ENCODE measurements around the gene NUP50.

The NUP50 gene

DNA sequence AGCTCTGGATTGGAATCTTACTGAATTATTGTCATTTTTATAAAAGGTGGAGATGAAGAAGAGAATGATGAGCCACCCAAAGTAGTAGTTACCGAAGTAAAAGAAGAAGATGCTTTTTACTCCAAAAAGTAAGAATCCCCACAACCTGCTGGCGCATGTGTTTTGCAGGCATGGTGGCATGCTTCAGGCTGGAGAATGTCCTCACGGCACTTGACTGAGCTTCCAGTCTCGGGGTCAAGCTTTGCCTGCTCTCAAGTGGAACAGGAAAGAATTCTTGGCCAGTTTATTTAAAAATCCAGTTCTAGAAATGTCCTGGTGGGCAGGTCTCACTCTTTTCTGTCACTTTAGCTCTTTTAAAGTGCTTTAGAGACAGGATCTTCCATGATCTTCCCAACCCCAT, 17.5 kb downstream of the NUP50 start:
- DNase-seq (ENCODE audit: low read depth): no peak
- no peak overlapping the region for H3K4me3 ChIP-seq (ENCODE audit: low read depth, low read length)
- in situ Hi-C loops (cut with HindIII; ENCODE audit: low sequenced_read_pairs): no loop called here
- TF ChIP-seq, protein P1, sequence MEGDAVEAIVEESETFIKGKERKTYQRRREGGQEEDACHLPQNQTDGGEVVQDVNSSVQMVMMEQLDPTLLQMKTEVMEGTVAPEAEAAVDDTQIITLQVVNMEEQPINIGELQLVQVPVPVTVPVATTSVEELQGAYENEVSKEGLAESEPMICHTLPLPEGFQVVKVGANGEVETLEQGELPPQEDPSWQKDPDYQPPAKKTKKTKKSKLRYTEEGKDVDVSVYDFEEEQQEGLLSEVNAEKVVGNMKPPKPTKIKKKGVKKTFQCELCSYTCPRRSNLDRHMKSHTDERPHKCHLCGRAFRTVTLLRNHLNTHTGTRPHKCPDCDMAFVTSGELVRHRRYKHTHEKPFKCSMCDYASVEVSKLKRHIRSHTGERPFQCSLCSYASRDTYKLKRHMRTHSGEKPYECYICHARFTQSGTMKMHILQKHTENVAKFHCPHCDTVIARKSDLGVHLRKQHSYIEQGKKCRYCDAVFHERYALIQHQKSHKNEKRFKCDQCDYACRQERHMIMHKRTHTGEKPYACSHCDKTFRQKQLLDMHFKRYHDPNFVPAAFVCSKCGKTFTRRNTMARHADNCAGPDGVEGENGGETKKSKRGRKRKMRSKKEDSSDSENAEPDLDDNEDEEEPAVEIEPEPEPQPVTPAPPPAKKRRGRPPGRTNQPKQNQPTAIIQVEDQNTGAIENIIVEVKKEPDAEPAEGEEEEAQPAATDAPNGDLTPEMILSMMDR (IDR thresholded peaks at IDR 0.05; ENCODE audit: low read depth, low read length, missing control alignments): no peak

DNA sequence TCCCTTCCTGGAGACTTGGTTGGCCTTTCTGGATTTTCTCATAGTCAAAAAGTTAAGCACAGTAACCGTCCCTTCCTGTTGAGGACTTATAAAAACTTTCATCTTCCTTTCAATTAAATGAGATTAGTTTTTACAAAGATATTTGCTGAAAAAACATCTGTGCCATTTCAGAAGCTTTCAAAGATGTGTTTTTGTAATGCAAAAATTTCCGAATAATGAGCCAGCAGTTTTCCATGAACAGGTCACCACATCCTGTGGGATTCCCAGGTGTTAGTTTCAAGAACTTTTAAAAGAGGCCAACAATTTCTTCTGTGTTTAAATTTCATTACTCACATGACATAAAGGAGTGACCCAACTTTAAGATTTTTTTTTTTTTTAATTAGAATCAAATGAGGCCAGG, 18.0 kb downstream of the NUP50 start:
- in situ Hi-C loops (cut with HindIII; ENCODE audit: low sequenced_read_pairs): no loop called here
- no peak overlapping the region for H3K4me3 ChIP-seq (ENCODE audit: low read depth, low read length)
- no peak for DNase-seq (ENCODE audit: low read depth)
- TF ChIP-seq, protein P1 (IDR thresholded peaks at IDR 0.05; ENCODE audit: low read depth, low read length, missing control alignments): no peak

DNA sequence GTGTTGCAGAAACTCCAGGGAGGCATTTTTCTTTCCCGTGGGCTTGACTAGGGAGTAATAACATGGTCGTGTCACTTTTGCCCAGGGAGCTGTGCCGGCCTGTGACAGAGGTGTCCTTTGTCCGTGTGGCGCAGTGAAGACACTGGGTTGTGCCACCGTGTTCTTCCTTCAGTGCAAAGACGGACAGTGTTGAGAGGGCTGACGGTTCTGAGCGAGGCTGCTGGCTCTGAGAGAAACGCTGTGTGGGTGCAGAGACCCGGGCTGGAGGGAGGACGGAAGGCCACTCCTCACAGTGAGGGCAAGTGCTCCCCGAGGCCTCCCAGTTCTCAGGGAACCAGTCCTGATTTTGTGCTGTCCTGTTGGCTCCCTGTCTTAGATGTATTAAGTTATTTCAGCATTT, 20.2 kb downstream of the NUP50 start:
- no peak overlapping the region for H3K4me3 ChIP-seq (ENCODE audit: low read depth, low read length)
- no peak for DNase-seq (ENCODE audit: low read depth)
- TF ChIP-seq, protein P1 (IDR thresholded peaks at IDR 0.05; ENCODE audit: low read depth, low read length, missing control alignments): no peak
- in situ Hi-C loops (cut with HindIII; ENCODE audit: low sequenced_read_pairs): no loop called here

DNA sequence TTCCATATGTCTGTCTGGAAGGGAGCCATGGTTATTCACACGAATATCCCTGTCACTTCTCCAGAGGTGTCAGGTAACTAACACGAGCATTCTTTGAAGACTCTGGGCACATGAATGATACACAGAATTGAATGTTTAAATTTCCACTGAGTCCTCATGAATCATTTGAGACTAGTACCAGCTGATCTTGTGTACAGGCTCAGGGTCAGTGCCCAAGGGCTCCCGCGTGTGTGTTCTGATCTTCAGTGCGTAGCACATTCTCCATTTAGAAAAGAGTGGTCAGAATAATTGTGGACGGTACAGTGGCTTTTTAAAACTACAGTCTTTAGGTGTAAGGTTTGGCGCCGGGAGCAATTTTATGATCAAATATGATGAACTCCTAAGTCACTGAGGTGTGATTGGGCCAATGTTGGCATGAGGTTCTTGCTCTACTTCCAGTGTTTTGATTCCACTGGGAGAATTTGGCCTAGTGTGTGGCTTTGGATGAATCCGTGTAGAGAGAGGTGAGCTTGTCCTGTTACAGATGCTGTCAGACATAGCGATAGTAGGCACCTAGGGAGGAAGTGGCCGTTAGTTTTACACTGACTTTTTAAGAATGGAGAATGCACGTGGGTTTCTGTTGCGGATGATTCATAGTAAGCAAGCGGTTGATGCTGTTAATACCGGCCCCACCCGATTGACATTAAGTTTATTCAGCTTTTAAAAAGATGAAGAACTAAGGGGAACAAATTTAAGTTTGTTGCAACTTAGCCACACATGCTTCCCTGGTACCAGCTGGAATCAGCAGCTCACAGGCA, 22.2 kb downstream of the NUP50 start:
- TF ChIP-seq, protein P1 (IDR thresholded peaks at IDR 0.05; ENCODE audit: low read depth, low read length, missing control alignments): no peak
- in situ Hi-C loops (cut with HindIII; ENCODE audit: low sequenced_read_pairs): no loop called here
- no peak overlapping the region for H3K4me3 ChIP-seq (ENCODE audit: low read depth, low read length)
- no peak for DNase-seq (ENCODE audit: low read depth)

DNA sequence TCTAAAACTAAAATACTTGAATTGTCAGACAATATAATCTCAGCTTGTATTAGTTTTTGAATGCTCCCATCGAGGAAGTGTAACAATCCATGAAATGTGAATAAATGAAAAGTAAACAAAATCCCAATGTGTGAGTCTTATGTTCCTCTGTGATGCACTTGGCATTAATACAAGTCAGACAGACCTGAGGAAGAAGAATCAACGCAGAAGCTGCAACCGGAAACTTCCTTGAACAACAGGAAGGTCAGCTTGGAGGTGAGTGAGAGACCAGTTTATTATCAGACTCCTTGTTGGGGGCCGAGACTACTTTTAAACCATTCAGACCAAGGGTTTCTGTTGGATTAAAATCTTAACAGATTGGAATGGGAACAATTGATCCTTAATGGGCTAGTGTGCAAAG, 24.2 kb downstream of the NUP50 start:
- TF ChIP-seq, protein P1 (IDR thresholded peaks at IDR 0.05; ENCODE audit: low read depth, low read length, missing control alignments): no peak
- no peak for DNase-seq (ENCODE audit: low read depth)
- no peak overlapping the region for H3K4me3 ChIP-seq (ENCODE audit: low read depth, low read length)
- in situ Hi-C loops (cut with HindIII; ENCODE audit: low sequenced_read_pairs): no loop called here

DNA sequence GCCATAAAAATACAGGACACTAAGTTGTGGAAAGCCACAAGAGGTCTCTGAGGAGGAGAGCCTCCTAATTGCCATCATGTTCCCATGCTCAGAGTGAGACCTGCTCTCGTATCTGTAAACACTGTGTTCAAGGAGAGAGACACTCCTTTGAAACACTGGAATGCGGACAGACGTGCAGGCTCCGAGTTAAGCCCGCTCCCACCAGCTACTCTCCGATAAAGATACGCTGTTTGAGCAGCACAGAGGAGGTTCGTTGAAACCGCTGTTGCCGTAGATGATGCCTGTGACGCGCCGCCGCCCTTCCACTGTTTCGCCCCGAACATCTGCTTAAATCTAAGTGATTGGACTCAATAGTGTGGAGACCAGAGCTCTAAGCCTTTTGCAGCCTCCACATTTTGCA, 25.1 kb downstream of the NUP50 start:
- TF ChIP-seq, protein P1 (IDR thresholded peaks at IDR 0.05; ENCODE audit: low read depth, low read length, missing control alignments): no peak
- in situ Hi-C loops (cut with HindIII; ENCODE audit: low sequenced_read_pairs): no loop called here

More for the DNA sequence above, 25.1 kb downstream of the NUP50 start:
- no peak overlapping the region for H3K4me3 ChIP-seq (ENCODE audit: low read depth, low read length)
- DNase-seq (ENCODE audit: low read depth): no peak
